IPS-18c (cell line): Measurements from ENCODE around the gene C11orf52.
A peak's percentile ranks its signal among the peaks of the same experiment; 100 is the strongest.

Experiments used
- H3K4me3 ChIP-seq: 2 replicates; pipeline ENCODE4 v1.7.0; 2013; ENCODE audit warnings: low read depth, mild to moderate bottlenecking, low read length, moderate library complexity; ENCODE audit not compliant: insufficient read depth
- H3K9me3 ChIP-seq: one replicate; pipeline ENCODE4 v1.6.1; 2013; ENCODE audit warnings: mild to moderate bottlenecking, low read length, moderate library complexity; ENCODE audit not compliant: control insufficient read depth, insufficient read depth

C11orf52 gene

GRCh38 chr11:111949519-111950426 lies 31.1 kb downstream of the C11orf52 start:
- H3K9me3 ChIP-seq: no peaks in the 10 kb centered on the region
- no peak overlapping the region for H3K4me3 ChIP-seq

DNA sequence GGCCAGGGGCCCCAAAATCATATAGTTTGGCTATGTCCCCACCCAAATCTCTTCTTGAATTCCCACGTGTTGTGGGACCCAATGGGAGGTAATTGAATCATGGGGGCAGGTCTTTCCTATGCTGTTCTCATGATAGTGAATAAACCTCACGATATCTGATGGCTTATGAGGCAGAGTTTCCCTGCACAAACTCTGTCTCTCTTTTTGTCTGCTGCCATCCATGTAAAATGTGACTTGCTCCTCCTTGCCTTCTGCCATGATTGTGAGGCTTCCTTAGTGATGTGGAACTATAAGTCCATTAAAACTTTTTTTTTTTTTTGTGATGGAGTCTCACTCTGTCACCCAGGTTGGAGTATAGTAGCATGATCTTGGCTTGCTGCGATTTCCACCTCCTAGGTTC lies 32.9 kb downstream of the C11orf52 start:
- no peaks in the 10 kb centered on the region for H3K9me3 ChIP-seq

GRCh38 chr11:111954154-111954553 lies 35.4 kb downstream of the C11orf52 start:
- Histone ChIP-seq H3K9me3 (no peaks in the 10 kb centered on the region), H3K4me3 (no peak overlapping the region)

More for the DNA sequence above, 32.9 kb downstream of the C11orf52 start:
- H3K4me3 ChIP-seq: no peak overlapping the region

DNA sequence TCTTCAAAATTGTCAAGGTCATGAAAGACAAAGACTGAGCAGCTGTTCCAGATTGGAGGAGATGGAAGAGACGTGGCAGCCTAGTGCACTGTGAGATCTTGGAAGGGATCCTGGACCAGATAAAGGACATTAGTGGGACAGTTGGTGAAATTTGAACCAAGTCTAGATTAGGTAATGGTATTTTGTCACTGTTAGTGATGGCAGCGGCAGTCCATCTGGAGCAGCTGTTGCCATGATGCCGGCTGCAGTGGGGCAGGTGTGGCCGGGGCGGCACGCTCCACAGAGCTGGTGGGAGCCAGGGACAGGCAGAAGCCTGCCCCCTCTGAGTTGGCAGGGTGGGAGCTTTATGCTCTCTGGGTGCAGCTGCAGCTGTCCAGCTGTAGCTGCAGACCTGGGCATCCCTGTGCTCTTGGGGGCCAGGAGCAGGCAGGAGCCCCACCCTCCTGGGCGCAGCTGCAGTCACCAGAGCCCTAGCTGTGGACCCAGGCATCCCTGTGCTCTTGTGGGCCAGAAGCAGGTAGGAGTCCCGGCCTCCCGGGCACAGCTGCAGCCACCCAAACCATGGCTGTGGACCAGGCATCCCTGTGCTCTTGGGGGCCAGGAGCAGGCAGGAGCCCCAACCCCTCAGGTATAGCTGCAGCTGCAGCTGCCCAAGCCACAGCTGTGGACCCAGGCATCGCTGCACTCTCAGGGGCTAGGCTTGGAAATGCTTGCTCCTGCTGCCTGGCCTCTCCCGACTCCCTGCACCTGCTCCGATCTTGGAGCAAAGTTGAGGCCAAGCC lies 39.1 kb downstream of the C11orf52 start:
- no peaks in the 10 kb centered on the region for H3K9me3 ChIP-seq
- H3K4me3 ChIP-seq: no peak overlapping the region

- Histone ChIP-seq H3K9me3 (no peaks in the 10 kb centered on the region), H3K4me3 (no peak overlapping the region)
Measured at GRCh38 chr11:111960916-111961315, 42.2 kb downstream of the C11orf52 start.

DNA sequence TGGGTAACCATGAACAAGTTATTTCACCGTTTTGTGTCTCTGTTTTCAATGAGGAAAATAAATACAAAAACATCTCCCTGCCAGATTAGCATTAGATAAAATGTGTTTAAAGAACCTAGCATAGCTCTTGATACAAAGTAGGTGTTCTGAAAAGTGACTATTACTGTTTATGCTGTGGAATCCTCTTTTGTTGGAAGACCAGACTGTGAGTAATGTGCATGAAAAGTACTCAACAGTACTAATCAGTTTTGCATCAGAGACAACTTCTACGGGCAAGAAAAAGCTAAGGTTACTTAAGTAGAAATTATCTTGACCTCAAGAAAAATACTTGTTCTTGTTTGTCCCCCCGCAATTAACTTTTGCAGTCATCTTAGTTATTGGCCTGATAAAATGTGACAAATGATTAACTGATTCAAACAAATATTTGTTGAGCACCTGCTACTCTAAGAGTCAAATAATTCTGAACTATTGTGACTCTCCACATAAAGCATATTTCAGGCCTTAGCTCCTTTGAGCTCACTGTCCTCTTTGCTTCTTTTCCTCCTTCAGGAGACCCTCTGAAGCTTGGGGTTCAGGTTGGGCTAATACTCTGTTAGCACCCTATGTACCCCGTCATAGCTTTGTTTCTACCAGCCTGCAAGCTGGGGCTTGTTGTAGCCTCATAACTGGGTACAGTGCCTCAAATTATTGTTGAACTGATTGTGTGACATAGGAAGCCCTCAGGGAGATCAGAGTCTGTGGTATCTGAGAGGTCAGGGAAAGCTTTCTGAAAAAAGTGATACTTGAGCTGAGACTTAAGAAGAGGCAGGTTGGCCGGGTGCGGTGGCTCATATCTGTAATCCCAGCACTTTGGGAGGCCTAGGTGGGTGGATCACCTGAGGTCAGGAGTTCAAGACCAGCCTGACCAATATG lies 42.9 kb downstream of the C11orf52 start:
- Histone ChIP-seq H3K9me3 (no peaks in the 10 kb centered on the region), H3K4me3 (no peak overlapping the region)

DNA sequence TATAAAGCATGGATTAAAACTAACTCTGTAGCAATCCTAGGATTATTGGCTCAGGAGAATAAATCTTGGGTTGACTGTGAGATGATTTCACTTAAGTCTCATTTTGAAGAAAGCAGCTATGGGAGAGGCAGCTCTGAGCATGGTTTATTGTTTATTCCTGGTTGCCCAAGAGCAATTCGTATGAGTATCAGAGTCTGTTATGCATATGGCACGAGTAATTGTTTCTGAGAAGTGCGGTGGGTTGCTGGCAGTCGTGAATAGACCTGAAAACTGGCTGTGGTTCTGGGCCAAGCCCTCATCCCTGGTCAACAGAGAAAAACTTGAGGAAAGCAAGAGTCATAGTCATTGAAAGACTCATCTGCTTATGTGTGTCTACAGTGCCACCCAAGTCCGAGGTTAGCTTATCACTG lies 45.2 kb downstream of the C11orf52 start:
- H3K9me3 ChIP-seq: no peaks in the 10 kb centered on the region
- no peak overlapping the region for H3K4me3 ChIP-seq

DNA sequence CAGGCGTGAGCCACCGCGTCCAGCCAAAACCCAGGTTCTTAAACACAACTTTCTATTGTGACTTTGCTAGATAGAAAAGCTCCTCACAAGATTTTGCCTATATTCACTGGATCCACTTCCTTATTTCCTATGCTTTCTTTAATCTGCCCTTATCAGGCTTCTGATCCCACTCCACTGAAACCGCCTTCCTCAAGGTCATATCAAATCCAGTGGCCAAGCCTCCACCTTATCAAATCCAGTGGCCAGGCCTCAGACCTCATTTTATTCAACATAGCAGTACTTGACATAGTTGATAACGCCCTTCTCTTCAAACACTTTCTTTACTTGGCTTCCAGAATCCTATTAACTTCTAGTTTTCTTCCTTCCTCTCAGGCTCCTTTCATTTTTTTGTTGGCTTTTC lies 48.0 kb downstream of the C11orf52 start:
- H3K9me3 ChIP-seq: no peaks in the 10 kb centered on the region
- no peak overlapping the region for H3K4me3 ChIP-seq

- Histone ChIP-seq H3K9me3 (no peaks in the 10 kb centered on the region), H3K4me3 (no peak overlapping the region)
Measured at GRCh38 chr11:111967649-111968048, 48.9 kb downstream of the C11orf52 start.

DNA sequence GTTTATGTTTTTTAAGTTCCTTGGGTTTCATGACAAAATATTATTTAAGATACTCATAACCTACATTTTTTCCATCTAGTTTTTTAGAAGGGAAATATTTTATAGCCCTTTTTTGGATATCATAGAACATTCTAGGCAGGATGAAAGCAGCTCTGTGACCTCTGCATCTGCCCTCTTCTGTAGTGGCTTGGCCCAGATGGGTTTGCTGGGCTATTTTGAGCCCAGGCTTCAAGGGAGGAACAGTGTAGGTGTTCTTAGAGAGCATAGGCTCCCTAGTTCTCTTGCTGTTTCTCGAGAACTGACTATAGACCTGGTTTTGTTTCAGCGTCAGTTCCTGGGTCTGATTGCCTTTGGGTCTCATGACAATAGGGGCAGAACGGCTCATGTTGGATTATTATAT lies 50.6 kb downstream of the C11orf52 start:
- Histone ChIP-seq H3K4me3 (no peak overlapping the region), H3K9me3 (no peaks in the 10 kb centered on the region)

DNA sequence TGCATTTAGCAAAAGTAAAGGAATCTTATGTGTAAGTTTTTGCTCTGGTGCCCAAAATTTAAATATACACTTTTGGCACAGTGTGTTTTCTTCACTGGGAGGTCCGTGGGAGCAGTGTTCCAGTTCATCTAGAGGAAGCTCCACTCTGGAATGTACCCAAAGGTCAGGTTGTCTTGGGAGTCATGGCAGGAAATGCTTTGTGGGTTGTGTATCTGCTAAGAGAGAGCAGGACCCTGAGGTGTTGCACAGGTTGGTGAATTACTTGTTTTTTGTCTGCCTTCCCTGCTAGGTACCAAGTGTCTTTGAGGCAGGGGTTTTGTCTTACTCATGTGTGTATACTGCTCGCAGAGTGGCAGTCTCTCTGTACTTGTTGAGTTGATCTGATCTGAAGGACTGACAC lies 55.7 kb downstream of the C11orf52 start:
- H3K9me3 ChIP-seq: no peaks in the 10 kb centered on the region

DNA sequence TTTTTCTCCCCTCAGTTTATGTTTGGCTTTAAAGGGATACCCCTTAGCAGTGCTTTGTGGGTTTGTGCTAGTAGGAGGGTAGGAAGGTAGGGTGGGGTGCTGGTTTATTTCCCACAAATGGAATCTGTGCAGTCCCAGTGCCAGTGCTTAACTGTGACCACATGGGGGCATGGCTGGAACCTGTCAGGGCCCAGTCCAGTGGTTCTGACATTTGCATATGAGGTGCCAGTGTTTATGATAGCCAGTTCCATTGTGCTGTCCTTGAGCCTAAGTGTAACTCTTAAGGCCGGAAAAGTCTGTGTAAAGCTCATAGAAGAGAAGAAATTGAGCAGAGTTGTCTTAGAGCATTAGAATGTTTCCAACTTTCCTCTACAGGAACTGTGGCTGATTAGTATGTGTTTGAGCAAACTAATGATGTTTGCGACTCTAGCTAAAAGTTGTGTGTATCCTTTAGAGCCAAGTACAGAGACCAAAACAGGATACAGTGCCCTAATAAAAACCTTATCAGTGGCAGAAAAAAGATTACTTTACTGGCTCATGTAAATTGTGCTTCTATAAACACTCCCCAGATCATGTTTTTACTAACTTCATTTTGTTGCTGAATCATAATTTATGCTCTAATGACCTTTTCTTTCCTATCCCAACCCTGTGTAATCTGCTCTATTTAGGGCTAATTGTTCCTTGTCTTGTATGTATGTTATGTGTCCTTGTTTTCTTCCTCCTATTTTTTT lies 56.5 kb downstream of the C11orf52 start:
- Histone ChIP-seq H3K9me3 (no peaks in the 10 kb centered on the region), H3K4me3 (no peak overlapping the region)

More for the DNA sequence above, 55.7 kb downstream of the C11orf52 start:
- H3K4me3 ChIP-seq: no peak overlapping the region

DNA sequence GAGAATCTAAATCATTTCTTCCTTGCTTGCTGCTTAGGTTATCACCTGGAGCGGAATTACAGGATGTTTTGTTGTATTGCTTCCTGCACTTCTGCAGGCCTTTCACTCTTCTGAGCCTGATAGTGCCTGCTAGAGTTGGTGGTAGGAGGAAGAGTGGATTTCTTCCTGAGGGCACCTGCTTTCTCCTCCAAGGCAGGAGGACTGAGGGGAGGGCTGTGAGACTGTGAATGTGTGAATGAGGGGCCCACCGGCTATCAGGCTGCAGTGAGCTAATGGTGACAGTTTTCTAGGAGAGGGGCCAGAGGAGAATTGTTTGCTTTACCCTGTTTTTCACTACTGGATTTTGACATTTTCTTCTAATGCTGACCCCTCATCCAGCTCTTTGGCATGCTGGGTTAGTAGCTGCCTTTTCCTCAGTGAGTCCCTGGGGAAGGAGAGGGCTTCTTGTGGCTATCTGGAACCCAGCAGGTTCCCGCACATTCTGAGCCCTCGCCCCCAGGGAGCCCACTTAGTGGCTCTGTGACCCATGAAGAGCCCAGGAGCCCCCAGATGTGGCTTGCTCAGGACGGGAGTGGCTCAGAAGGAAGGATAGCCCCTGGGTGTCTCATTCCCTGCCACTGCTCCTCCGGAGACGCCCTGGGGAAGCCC lies 57.5 kb downstream of the C11orf52 start:
- Histone ChIP-seq H3K9me3 (no peaks in the 10 kb centered on the region), H3K4me3 (peak overlapping the region; percentile 75)
